MM.1S (cell line): ENCODE data around the gene MAPK8IP1.

Experiments used
- CTCF ChIP-seq: fragments of 300-600 bp; sonication (generic); IDR thresholded peaks from 2 replicates; pipeline ENCODE4 v1.5.1; 2016; ENCODE audit warnings: antibody characterized with exemption, low read length, mixed read lengths
- EZH2 ChIP-seq: fragments of 300-600 bp; sonication (generic); optimal IDR thresholded peaks from 2 replicates; pipeline ENCODE3; 2017; ENCODE audit warnings: low read depth, mild to moderate bottlenecking, antibody characterized with exemption, low read length, mixed read lengths
- EZH2phosphoT487 ChIP-seq: fragments of 300-600 bp; sonication (generic); IDR thresholded peaks from 2 replicates; pipeline ENCODE4 v1.6.1; 2018; ENCODE audit warnings: antibody characterized with exemption, low read length

- TF ChIP-seq CTCF (no peak), EZH2phosphoT487 (no peak), EZH2 (no peak)
Measured at GRCh38 chr11:45947885-45948284, 62.4 kb downstream of the MAPK8IP1 start.
